ENCODE measurements around the gene NOD1.

- TF ChIP-seq POLR2A (IDR thresholded peaks at IDR 0.05) = no peak
- TF ChIP-seq, protein P1, sequence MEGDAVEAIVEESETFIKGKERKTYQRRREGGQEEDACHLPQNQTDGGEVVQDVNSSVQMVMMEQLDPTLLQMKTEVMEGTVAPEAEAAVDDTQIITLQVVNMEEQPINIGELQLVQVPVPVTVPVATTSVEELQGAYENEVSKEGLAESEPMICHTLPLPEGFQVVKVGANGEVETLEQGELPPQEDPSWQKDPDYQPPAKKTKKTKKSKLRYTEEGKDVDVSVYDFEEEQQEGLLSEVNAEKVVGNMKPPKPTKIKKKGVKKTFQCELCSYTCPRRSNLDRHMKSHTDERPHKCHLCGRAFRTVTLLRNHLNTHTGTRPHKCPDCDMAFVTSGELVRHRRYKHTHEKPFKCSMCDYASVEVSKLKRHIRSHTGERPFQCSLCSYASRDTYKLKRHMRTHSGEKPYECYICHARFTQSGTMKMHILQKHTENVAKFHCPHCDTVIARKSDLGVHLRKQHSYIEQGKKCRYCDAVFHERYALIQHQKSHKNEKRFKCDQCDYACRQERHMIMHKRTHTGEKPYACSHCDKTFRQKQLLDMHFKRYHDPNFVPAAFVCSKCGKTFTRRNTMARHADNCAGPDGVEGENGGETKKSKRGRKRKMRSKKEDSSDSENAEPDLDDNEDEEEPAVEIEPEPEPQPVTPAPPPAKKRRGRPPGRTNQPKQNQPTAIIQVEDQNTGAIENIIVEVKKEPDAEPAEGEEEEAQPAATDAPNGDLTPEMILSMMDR (IDR thresholded peaks at IDR 0.05) = no peak
- no peak for TF ChIP-seq POLR2AphosphoS5 (IDR thresholded peaks at IDR 0.05)
- no peak for TF ChIP-seq EP300 (IDR thresholded peaks at IDR 0.05; ENCODE audit: low read depth)
Measured at GRCh38 chr7:30462179-30462578, 16.4 kb downstream of the NOD1 start.

Measured in transverse colon (tissue), 4 donors.